ENCODE results near the gene FAM174B.

DNA sequence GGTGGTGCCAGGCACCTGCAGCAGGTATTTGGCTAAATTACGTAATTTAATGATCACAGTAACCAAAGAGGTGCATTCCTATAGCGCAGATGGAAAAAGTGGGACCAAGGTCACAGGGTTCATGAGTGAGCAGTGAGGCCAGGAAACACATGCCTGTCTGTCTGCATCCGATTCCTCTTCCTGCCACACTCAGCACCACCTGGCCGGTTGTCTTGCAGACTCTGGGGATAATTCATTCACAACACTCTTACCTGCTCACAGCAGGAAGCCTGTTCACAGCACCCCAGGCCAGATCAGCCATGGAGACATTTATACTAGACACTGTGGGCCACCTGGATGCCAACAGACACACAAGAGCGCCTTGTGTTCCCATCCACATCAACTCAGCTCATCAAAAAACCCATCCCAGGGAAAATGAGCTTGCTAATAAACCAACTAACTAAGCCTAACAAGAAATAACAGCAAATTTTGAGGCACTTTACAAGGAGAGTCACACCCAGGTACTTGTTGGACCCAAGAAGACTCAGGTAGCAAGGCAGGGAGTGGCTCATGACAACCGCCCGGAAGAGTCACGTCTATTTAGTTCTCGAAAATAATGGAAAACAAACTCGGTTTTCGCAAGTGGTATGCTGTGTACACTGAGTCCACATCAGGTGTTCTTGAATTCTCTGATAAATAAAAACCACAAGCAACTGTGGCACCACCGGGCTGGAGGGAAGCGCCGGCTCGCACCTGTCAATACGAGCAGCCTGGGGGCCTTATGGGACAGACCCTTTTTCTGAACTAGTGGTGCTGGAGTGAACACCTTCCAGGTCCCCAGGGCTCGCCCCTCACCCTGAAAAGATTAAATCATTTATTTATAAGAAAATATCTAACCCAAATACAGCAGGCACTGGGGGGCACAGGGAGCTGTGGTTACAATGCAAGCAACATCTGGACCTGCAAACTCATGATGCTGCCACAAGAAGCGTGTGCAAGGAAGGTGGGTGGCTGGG, 40.5 kb downstream of the FAM174B start:
- TF ChIP-seq CTCF (IDR thresholded peaks at IDR 0.05) (no peak), POLR2A (IDR thresholded peaks at IDR 0.05) (no peak)
